GM19395 (cell line): ENCODE results near the gene PLCH1.
"Not testable (repeated sequence)": the region's sequence is repeated elsewhere in the genome, so short reads cannot be mapped to it uniquely, and the experiment has no call there.

Experiments used
- ATAC-seq: cut with Tn5 transposase; IDR thresholded peaks from one replicate; pipeline ENCODE4 v1.9.1; 2021; ENCODE audit warnings: mild to moderate bottlenecking, moderate library complexity; ENCODE audit not compliant: unreplicated experiment

Gene PLCH1

GRCh38 chr3:155617346-155617925, 127.4 kb downstream of the PLCH1 start:
- ATAC-seq = no peak

- not testable (repeated sequence) for ATAC-seq
Observed at GRCh38 chr3:155615141-155615540, 129.7 kb downstream of the PLCH1 start.

GRCh38 chr3:155614410-155614809, 130.5 kb downstream of the PLCH1 start:
- not testable (repeated sequence) for ATAC-seq

DNA sequence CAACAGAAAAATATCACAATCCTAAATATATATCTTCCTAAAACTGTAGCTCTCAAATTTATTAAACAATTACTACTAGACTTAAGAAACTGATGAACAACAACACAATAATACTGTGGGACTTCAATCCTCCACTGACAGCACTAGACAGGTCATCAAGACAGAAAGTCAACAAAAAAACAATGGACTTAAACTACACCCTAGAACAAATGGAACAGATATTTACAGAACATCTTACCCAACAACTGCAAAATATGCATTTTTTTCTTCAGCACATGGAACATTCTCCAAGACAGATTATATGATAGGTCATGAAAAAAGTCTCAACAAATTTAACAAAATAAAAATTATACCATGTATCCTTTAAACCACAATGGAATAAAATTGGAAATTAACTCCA, 133.4 kb downstream of the PLCH1 start:
- no peak for ATAC-seq

GRCh38 chr3:155609586-155609985, 135.3 kb downstream of the PLCH1 start:
- ATAC-seq = no peak

- no peak for ATAC-seq
Observed at GRCh38 chr3:155608228-155608920, 136.5 kb downstream of the PLCH1 start.

- ATAC-seq = no peak
Observed at GRCh38 chr3:155607761-155608160, 137.1 kb downstream of the PLCH1 start.

DNA sequence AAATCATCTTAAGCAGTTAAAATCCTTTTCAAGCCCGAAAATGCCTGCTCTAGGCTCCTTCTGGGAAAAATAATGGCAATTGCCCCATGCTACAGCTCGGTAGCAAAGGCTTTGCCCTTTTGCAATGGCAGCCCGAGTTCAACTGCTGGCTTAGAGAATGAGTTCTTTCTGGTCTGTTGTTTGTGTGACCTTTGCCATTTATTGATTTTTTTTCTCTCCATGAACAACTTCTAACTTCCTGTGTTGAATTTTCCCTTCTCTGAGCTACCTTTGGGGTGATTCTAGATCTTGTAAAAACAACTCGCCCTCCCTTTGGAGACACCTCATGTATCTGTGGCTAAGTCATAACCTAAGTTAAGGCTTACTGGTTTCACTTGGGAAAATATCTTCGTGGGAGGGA, 139.3 kb downstream of the PLCH1 start:
- no peak for ATAC-seq

DNA sequence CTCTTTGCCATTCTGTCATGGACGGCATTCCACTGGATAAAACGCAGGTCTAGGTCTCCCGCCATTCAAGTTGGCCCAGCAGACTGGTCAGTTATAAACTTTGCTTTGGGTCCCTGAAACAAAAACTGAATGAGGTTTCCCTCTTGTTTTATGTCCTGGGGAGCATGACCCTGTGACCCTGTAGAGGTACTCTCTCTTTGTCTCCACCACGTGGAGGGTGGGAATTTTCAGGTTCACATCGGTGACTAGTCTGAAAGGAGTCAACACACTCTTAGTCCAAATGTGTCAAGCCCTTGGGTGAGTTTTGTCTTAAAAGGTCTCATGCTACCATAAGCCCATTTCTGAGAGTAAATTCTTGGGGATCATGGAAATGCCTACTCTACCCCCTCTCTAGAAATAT, 139.9 kb downstream of the PLCH1 start:
- no peak for ATAC-seq

DNA sequence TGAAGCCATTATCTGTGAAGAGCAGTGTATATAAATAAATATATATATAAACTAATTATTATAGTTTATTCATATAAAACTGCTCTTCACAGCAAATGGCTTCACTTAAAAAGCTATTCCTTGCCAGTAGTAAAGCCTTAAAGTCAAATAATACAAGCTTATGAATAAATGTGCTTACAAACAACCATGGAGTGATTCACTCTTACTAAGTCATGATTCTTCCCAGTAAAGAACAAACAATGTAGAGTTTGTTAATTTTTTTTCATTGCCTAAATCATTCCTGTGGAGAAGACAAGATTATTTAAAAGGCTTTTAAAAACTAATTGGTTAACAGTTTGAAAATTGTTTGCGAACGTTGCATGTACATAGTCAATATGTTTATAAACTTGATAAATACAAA, 140.7 kb downstream of the PLCH1 start:
- ATAC-seq = no peak

DNA sequence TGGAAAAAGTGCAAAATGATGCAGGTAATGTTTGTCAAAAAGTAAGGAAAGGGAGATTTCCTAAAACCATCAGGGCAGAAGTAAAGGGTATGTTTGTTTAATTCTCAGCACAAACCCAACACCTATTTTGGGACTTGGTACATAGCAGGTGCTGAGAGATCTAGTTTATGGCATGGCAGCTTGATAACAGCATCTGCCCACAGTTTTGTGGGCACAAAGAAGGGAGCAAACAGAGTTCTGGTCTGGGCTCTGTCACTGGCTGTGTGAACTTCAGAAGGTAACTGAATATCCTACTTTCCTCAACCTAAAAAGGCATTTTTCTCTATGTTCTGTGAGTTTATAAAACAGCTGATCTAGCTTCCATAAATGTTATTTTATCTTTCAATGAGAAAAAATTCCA, 141.6 kb downstream of the PLCH1 start:
- ATAC-seq = no peak

DNA sequence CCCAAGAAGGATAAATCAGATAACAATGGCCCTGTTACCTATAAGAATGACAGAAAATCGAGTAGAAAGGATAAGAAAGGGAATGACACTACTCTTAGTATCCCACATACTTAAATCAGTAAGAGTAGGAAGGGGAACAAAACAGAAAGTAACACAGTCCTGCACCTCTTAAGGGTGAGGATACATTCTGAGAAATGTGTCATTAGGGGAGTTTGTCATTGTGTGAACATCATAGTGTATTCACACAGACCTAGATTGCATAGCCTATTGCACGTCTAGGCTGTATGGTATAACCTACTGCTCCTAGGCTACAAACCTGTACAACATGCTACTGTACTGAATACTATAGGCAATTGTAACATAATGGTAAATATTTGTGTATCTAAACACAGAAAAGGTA, 142.6 kb downstream of the PLCH1 start:
- no peak for ATAC-seq

DNA sequence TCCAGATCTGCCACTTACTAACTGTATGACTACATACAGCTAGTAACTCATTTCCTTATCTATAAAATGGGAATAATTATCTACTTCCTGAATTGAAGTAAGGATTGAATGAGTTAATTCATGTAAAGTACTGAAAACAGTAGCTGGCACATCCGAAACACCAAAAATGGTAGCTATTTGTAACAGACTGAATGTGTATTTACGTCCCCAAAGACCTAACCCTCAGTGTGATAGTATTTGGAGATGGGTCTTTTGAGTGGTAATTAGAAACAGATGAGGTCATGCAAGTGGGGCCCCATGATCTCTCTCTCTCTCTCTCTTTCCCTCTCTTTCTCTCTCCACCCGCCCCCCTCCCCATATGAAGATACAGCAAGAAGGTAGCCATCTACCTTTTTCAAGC, 146.2 kb downstream of the PLCH1 start:
- no peak for ATAC-seq

GRCh38 chr3:155596615-155597014, 148.3 kb downstream of the PLCH1 start:
- ATAC-seq = no peak

DNA sequence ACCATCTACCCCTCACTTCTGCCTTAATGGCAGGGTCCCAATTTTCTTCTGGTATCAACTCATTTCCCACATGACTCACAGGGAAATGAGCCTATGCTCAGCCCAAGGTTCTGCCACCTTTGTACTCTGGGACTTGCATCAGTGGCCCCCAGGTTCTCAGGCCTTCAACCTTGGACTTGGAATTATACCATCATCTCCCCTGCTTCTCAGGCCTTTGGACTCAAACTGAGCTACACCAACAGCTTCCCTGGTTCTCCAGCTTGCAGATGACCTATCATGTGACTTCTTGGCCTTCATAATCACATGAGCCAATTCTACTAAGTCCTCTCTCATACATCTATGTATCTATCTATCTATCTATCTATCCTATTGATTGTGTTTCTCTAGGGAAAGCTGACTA, 149.5 kb downstream of the PLCH1 start:
- ATAC-seq = no peak

- no peak for ATAC-seq
Observed at GRCh38 chr3:155594526-155595187, 150.2 kb downstream of the PLCH1 start.

GRCh38 chr3:155587581-155587980, 157.3 kb downstream of the PLCH1 start:
- ATAC-seq = no peak

GRCh38 chr3:155585384-155585783, 159.5 kb downstream of the PLCH1 start:
- ATAC-seq = no peak

GRCh38 chr3:155581579-155581978, 163.3 kb downstream of the PLCH1 start:
- no peak for ATAC-seq

DNA sequence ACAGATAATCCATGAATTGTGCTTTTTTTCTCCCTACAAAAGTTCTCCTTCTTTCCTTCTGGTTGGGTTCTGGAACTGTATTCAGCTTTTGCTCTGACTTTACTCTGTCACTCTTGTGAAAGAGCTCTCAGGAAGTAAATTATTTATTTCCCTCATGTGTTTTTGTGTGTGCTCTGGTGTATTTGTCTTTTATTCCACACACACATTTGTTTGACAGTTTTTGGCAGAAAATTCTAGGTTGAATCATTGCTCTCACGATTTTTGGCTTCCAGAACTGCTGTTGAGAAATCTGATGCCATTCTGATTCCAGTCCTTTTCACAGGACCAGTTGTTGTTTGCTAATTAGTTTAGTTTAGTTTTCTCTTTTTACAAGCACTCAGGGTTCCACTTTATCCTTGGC, 172.8 kb downstream of the PLCH1 start:
- no peak for ATAC-seq

DNA sequence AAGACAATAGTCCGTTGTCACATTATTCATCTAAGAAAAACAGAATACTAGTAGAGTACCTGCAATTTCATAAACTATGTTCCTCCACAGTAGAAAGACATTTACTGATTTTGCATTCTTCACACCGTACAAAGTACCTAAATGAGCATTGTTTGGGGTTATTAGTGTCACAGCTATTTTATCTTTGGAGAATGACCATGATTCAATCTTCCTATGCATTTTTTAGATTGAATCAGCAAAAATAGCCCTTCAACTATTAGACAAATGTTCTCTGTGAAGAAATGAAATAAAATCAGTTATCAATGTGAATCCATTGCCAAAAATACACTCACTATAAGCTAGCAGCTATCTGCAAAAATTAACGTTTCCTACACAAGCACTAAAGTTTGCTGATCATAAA, 176.6 kb downstream of the PLCH1 start:
- no peak for ATAC-seq

GRCh38 chr3:155560594-155560993, 184.3 kb downstream of the PLCH1 start:
- no peak for ATAC-seq
